B cell (primary cell): Measurements from ENCODE around the gene KCTD13. TPM values are rescaled to one million over a fixed set of nuclear protein-coding genes. Genes with fewer than 3 reads are reported as not detected.

Experiments used
- ATAC-seq: fragments of 200-7000 bp; cut with Tn5 transposase; one replicate; pipeline ENCODE4 v1.10.0; 2021; ENCODE audit warnings: low read depth, mild to moderate bottlenecking, moderate number of reproducible peaks, moderate library complexity
- CTCF ChIA-PET: fragments of 350-600 bp; sonication (Branson Sonifier 250); formaldehyde crosslinking; loops from one replicate; lab custom pipeline; 2021; ENCODE audit warnings: antibody characterized with exemption, inconsistent platforms; lab: Charles Lee
- POLR2A ChIA-PET: fragments of 350-600 bp; sonication (Branson Sonifier 250); formaldehyde crosslinking; loops from one replicate; lab custom pipeline; 2021; ENCODE audit warnings: antibody characterized with exemption; lab: Charles Lee
- DNase-seq: peaks from one replicate; pipeline ENCODE4 v3.0.0; 2013
- H2AFZ ChIP-seq: 2 replicates; pipeline ENCODE4 v1.6.1; 2012; ENCODE audit warnings: mild to moderate bottlenecking, low read depth, low read length; ENCODE audit not compliant: insufficient read depth, poor library complexity, severe bottlenecking
- H3K27ac ChIP-seq, 2 donors: 1 replicate in 1 of 2; 2 replicates in 1 of 2; pipeline ENCODE4 v1.5.1; 2012 to 2013; ENCODE audit warnings: low read length in 2 of 2, mild to moderate bottlenecking in 2 of 2, moderate library complexity in 1 of 2
- H3K27me3 ChIP-seq, 4 experiments: fragments of 200-600 bp in 1 of 4; sonication (generic) in 1 of 4; replicated peaks in 1 of 4; 1 replicate in 2 of 4; 2 replicates in 2 of 4; pipeline versions ENCODE4 v1.6.1 to v1.7.0; 2013 to 2016; ENCODE audit warnings: low read length in 3 of 4, mild to moderate bottlenecking in 2 of 4, mixed read lengths in 1 of 4, moderate library complexity in 1 of 4; ENCODE audit not compliant: insufficient read depth in 4 of 4, control insufficient read depth in 3 of 4; ENCODE audit errors: control extremely low read depth in 1 of 4
- H3K36me3 ChIP-seq, 2 experiments: replicated peaks in 1 of 2; 1 replicate in 1 of 2; 2 replicates in 1 of 2; pipeline versions ENCODE4 v1.6.1 to v1.7.1; 2013; ENCODE audit warnings: low read length in 1 of 2; ENCODE audit not compliant: insufficient read depth in 2 of 2, control insufficient read depth in 1 of 2; ENCODE audit errors: control extremely low read depth in 1 of 2, extremely low read depth in 1 of 2
- H3K4me1 ChIP-seq, 2 donors: fragments of 200-600 bp in 1 of 2; sonication (generic) in 1 of 2; 1 replicate in 1 of 2; 2 replicates in 1 of 2; pipeline versions ENCODE4 v1.5.1 to v1.6.1; 2013 to 2017; ENCODE audit warnings: low read length in 2 of 2; ENCODE audit not compliant: control insufficient read depth in 2 of 2, insufficient read depth in 2 of 2
- H3K4me2 ChIP-seq: replicated peaks from 2 replicates; pipeline ENCODE3; 2012; ENCODE audit warnings: mild to moderate bottlenecking, low read depth, low read length; ENCODE audit not compliant: poor library complexity, severe bottlenecking
- H3K4me3 ChIP-seq, 5 experiments: fragments of 200-600 bp in 1 of 5; sonication (generic) in 1 of 5; 1 replicate in 3 of 5; 2 replicates in 2 of 5; pipeline versions ENCODE4 v1.5.1 to v1.7.0; 2011 to 2016; ENCODE audit warnings: low read length in 4 of 5, mild to moderate bottlenecking in 4 of 5, low read depth in 2 of 5, control low read depth in 1 of 5, moderate library complexity in 1 of 5; ENCODE audit not compliant: insufficient read depth in 1 of 5; ENCODE audit errors: control extremely low read depth in 1 of 5, extremely low read depth in 1 of 5
- H3K79me2 ChIP-seq: fragments of 200-600 bp; sonication (generic); one replicate; pipeline ENCODE4 v1.6.0; 2016; ENCODE audit warnings: low read length; ENCODE audit not compliant: control insufficient read depth, insufficient read depth
- H3K9ac ChIP-seq: fragments of 200-600 bp; sonication (generic); 2 replicates; pipeline ENCODE4 v1.6.1; 2017; ENCODE audit warnings: mild to moderate bottlenecking, low read length, moderate library complexity
- H3K9me3 ChIP-seq, 3 donors: one replicate each; pipeline versions ENCODE4 v1.6.1 to v1.7.1; 2013; ENCODE audit warnings: low read length in 2 of 3; ENCODE audit not compliant: control insufficient read depth in 2 of 3, insufficient read depth in 1 of 3; ENCODE audit errors: control extremely low read depth in 1 of 3
- H4K20me1 ChIP-seq: 2 replicates; pipeline ENCODE4 v1.6.0; 2012; ENCODE audit warnings: mild to moderate bottlenecking, low read length; ENCODE audit not compliant: insufficient read depth, control insufficient read depth, poor library complexity, severe bottlenecking
- H3K27ac Mint-ChIP-seq: one replicate; pipeline ENCODE4 v1.8.0; 2021; ENCODE audit warnings: mixed read lengths
- H3K27me3 Mint-ChIP-seq: one replicate; pipeline ENCODE4 v1.8.0; 2021; ENCODE audit warnings: mixed read lengths
- H3K4me1 Mint-ChIP-seq: one replicate; pipeline ENCODE4 v1.8.0; 2021; ENCODE audit warnings: mixed read lengths
- H3K4me3 Mint-ChIP-seq: one replicate; pipeline ENCODE4 v1.8.0; 2021; ENCODE audit warnings: mixed read lengths
- H3K9me3 Mint-ChIP-seq: one replicate; pipeline ENCODE4 v1.8.0; 2022; ENCODE audit warnings: mixed read lengths; ENCODE audit not compliant: insufficient read depth
- EZH2 ChIP-seq: IDR thresholded peaks from 2 replicates; pipeline ENCODE4 v1.6.1; 2012; ENCODE audit warnings: borderline replicate concordance, low read depth, mild to moderate bottlenecking, moderate library complexity, low read length; ENCODE audit not compliant: insufficient read depth, poor library complexity, severe bottlenecking
- WGBS: methylation state at CpG from one replicate; pipeline ENCODE4 v1.1.5; 2013; ENCODE audit warnings: missing lambda C conversion rate; ENCODE audit not compliant: insufficient coverage; 5-methylcytosine and 5-hydroxymethylcytosine counted together
- intact Hi-C: fragments of 100-400 bp; cut with micrococcal nuclease; formaldehyde crosslinking; loops from one replicate; pipeline ENCODE4 v1.10.0; 2022
- polyA plus RNA-seq: library from polyadenylated mRNA; depleted of rRNA; stranded (reverse); fragments of >200 nt; gene quantifications from 2 replicates; pipeline ENCODE4 v1.2.3, GENCODE V29; 2012
- total RNA-seq, 2 donors: library from RNA; stranded (reverse); fragments of 120-200 nt in 1 of 2; gene quantifications; 1 replicate in 1 of 2; 2 replicates in 1 of 2; pipeline versions ENCODE4 v1.2.3 to v1.2.4, GENCODE V29; 2013 to 2022
- TF ChIP-seq, protein P1 (sequence below): fragments of 200-600 bp; IDR thresholded peaks from one replicate; pipeline ENCODE4 v1.8.0; 2022; ENCODE audit warnings: antibody characterized with exemption, mild to moderate bottlenecking

The KCTD13 gene
- total and polyA plus RNA-seq, 2 donors (not counting 1 experiment from before 2014, with no cell fraction given), result 61.5 to 74.3 TPM

DNA sequence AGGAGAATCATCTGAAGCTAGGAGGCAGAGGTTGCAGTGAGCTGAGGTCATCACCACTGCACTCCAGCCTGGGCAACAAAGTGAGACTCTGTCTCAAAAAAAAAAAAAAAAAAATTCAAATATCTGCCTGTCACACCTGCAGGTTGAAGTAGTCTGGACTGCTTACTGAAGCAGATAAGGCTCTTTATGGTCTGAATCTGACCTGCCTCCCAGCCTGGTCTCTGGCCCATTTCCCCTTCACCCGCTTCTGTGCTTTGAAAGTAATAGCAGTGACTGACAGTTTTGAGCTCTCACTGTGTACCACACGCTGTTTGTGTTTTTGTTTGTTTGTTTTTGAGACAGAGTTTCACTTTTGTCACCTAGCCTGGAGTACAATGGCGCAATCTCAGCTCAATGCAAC is 32.5 kb downstream of the KCTD13 start:
- TF ChIP-seq EZH2, result no peak
- TF ChIP-seq, protein P1, sequence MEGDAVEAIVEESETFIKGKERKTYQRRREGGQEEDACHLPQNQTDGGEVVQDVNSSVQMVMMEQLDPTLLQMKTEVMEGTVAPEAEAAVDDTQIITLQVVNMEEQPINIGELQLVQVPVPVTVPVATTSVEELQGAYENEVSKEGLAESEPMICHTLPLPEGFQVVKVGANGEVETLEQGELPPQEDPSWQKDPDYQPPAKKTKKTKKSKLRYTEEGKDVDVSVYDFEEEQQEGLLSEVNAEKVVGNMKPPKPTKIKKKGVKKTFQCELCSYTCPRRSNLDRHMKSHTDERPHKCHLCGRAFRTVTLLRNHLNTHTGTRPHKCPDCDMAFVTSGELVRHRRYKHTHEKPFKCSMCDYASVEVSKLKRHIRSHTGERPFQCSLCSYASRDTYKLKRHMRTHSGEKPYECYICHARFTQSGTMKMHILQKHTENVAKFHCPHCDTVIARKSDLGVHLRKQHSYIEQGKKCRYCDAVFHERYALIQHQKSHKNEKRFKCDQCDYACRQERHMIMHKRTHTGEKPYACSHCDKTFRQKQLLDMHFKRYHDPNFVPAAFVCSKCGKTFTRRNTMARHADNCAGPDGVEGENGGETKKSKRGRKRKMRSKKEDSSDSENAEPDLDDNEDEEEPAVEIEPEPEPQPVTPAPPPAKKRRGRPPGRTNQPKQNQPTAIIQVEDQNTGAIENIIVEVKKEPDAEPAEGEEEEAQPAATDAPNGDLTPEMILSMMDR, result no peak
- H3K27ac Mint-ChIP-seq, result no peak overlapping the region
- Histone ChIP-seq H3K4me2 (no peak overlapping the region), H3K4me3 (no peak overlapping the region), H3K4me1 (peaks cover 0 to 10% of the 10 kb centered on the region in 2 donors), H2AFZ (no peak overlapping the region), H3K27me3 (peaks cover 0 to 25% (median 14%) of the 10 kb centered on the region in 4 experiments), H3K36me3 (no peaks in the 10 kb centered on the region), H3K9me3 (peaks cover 0 to 11% (median 0%) of the 10 kb centered on the region in 3 donors), H4K20me1 (no peaks in the 10 kb centered on the region), H3K9ac (no peak overlapping the region), H3K27ac (no peak overlapping the region), H3K79me2 (no peaks in the 10 kb centered on the region)
- WGBS, result 100% methylated on average over 1 of the region's 3 CpGs
- CTCF ChIA-PET, result interaction anchor here (0.6 kb wide), 1 partner anchor 68 kb away, joined by 3 read pairs; no protein-coding TSS in a partner anchor
- no peaks in the 10 kb centered on the region for H3K4me1 Mint-ChIP-seq
- intact Hi-C loops, result no loop called here
- peaks cover 26% of the 10 kb centered on the region for H3K27me3 Mint-ChIP-seq
- POLR2A ChIA-PET, result no interaction called here
- H3K9me3 Mint-ChIP-seq, result no peaks in the 10 kb centered on the region
- ATAC-seq, result no peak
- DNase-seq, result no peak
- no peak overlapping the region for H3K4me3 Mint-ChIP-seq

DNA sequence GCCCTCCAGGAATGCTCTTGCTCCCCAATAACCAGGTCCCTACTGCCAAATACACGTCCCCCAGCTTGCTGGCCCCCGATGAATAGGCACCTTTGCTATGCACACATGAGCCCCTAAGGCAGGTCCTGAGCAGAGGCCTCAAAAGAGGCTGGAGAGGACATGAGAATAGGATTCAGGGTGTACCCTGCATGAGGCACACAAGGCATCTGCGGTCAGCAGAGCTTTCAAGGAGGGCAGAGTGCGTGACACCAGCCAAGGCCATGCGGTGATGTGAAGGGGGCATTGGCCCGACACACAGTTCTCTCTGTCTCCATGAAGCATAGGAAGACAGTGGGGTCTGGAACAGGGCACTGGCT is 33.6 kb downstream of the KCTD13 start:
- Histone ChIP-seq H3K27ac (no peak overlapping the region), H3K36me3 (no peaks in the 10 kb centered on the region), H3K4me2 (no peak overlapping the region), H3K27me3 (peaks cover 0 to 14% (median 3%) of the 10 kb centered on the region in 4 experiments), H3K9me3 (no peaks in the 10 kb centered on the region), H4K20me1 (no peaks in the 10 kb centered on the region), H3K79me2 (no peaks in the 10 kb centered on the region), H3K9ac (no peak overlapping the region), H3K4me3 (no peak overlapping the region), H3K4me1 (peaks cover 0 to 3% of the 10 kb centered on the region in 2 donors), H2AFZ (no peak overlapping the region)
- ChIA-PET CTCF (no interaction called here), POLR2A (no interaction called here)
- Mint-ChIP-seq H3K9me3 (no peaks in the 10 kb centered on the region), H3K27me3 (peaks cover 15% of the 10 kb centered on the region), H3K27ac (no peak overlapping the region), H3K4me1 (no peaks in the 10 kb centered on the region), H3K4me3 (no peak overlapping the region)
- intact Hi-C loops, result no loop called here
- TF ChIP-seq, protein P1, result no peak
- TF ChIP-seq EZH2, result no peak
- DNase-seq (no peak), ATAC-seq (no peak)
- WGBS, result 90% methylated on average over 5 of the region's 6 CpGs
